HG03521 (cell line): ENCODE results near the gene DCAKD.

Source experiments
- ATAC-seq: cut with Tn5 transposase; IDR thresholded peaks from one replicate; pipeline ENCODE4 v1.9.1; 2021; ENCODE audit warnings: mild to moderate bottlenecking, moderate library complexity; ENCODE audit not compliant: unreplicated experiment

Gene DCAKD

GRCh38 chr17:45005700-45006099, 45.7 kb downstream of the DCAKD start:
- ATAC-seq = no peak

- no peak for ATAC-seq
Observed at GRCh38 chr17:45004388-45004787, 47.0 kb downstream of the DCAKD start.

GRCh38 chr17:45003877-45004276, 47.6 kb downstream of the DCAKD start:
- ATAC-seq = no peak

- no peak for ATAC-seq
Observed at GRCh38 chr17:45001310-45001709, 50.1 kb downstream of the DCAKD start.

- no peak for ATAC-seq
Observed at GRCh38 chr17:44999433-44999832, 52.0 kb downstream of the DCAKD start.

- ATAC-seq = no peak
Observed at GRCh38 chr17:44998646-44999045, 52.8 kb downstream of the DCAKD start.

GRCh38 chr17:44997733-44998520, 53.5 kb downstream of the DCAKD start:
- no peak for ATAC-seq

GRCh38 chr17:44996304-44996703, 55.1 kb downstream of the DCAKD start:
- ATAC-seq = no peak

GRCh38 chr17:44995436-44996001, 55.9 kb downstream of the DCAKD start:
- ATAC-seq = no peak

GRCh38 chr17:44992242-44992939, 59.0 kb downstream of the DCAKD start:
- no peak for ATAC-seq

GRCh38 chr17:44990994-44991393, 60.4 kb downstream of the DCAKD start:
- no peak for ATAC-seq

- no peak for ATAC-seq
Observed at GRCh38 chr17:44989552-44990138, 61.8 kb downstream of the DCAKD start.

GRCh38 chr17:44988044-44988942, 63.1 kb downstream of the DCAKD start:
- no peak for ATAC-seq

- no peak for ATAC-seq
Observed at GRCh38 chr17:44983563-44983962, 67.9 kb downstream of the DCAKD start.

- no peak for ATAC-seq
Observed at GRCh38 chr17:44982113-44982702, 69.2 kb downstream of the DCAKD start.

- no peak for ATAC-seq
Observed at GRCh38 chr17:44981221-44981968, 70.0 kb downstream of the DCAKD start.

- ATAC-seq = no peak
Observed at GRCh38 chr17:44979426-44979995, 71.9 kb downstream of the DCAKD start.

GRCh38 chr17:44978807-44979206, 72.6 kb downstream of the DCAKD start:
- ATAC-seq = no peak
